Femur (tissue), 1 donor: ENCODE data around the gene NBAS.

Experiments used
- DNase-seq: peaks from one replicate; pipeline ENCODE4 v3.0.0-alpha.2; 2017

Gene NBAS

DNA sequence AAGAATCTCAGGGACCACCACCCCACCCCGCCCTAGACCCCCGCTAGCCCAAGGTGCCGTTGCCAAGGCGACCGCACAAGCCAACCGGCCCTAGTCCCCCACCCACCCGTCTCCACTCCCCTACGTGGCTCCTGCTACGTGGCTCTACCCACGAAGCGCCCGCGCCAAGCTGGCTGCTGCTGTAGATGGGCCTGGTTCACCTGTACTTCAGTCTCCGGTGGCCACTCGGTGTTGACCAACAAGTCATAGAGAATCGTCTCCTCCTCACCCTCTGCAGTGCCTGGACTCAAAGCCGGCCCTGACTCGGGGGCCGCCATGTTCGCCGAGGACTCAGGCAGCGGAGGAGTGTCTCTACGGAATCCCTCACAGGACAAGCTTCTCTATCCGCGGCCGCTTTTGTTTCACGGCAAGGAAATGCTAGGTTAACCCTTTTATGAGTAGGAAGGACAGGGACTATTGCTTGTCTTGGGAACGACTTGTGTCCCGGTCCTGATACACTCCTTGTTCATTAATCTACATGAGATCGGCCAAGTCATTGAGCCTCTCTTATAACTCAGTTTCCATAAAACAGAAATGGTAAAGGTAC lies at the start of gene NBAS:
NBAS (minus strand) TSS at position 347 of the 586 bp plus-strand sequence; CDS start at position 317, 30 bp downstream.
- peak; percentile 94 for DNase-seq

DNA sequence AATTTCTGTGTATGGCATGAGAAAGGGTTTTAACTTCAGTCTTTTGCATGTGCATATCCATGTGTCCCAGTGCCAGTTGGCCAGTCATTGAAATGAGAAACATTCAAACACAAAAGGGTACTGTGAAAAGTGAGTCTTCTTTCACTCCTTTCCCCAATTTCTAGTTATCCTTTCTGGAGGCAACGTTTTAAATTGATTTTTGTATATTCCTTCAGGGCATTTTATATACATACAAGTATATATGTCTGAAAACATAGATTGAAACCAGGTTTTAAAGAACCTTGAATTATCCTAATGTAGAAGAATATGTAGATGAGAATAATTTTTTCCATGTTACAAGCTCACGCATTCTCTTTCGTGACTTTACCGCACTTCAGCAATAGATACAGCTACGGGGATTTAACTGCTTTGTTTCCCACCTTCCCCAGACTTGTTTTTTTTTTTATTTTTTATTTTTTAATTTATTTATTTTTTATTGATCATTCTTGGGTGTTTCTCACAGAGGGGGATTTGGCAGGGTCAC lies 49.4 kb upstream of the NBAS start:
- no peak for DNase-seq

DNA sequence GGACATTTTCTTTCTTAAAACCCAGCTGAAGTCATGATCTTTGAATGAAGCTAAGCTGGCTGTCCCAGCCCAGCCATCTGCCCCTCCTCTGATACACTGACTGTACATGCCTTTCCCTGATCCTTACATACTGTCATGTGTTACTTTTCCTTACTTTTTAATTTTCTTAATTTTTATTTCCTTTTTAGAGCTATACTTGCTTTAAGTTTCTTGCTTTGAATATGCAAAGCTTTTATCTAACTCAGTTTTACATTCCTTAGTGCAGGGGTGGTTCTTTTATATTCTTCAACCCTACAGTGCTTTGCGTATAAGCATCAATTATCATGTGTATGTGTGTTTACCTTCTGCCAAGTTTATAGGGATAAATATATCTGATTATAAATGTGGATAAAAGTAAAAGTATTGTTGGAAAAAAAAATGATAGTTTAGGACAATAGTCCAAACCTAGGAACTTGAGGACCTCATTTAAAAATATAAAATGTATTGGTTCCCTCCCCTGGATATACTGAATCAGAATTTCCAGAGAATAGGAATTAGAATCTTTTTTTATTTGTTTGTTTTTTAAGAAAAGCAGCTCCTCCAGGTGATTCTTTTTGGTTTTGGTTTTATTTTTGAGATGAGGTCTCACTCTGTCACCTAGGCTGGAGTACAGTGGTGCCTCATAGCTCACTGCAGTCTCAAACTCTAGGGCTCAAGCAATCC lies 48.4 kb upstream of the NBAS start:
- no peak for DNase-seq

GRCh38 chr2:15608392-15608761 lies 47.2 kb upstream of the NBAS start:
- DNase-seq, result no peak

GRCh38 chr2:15607709-15608391 lies 46.7 kb upstream of the NBAS start:
- no peak for DNase-seq

DNA sequence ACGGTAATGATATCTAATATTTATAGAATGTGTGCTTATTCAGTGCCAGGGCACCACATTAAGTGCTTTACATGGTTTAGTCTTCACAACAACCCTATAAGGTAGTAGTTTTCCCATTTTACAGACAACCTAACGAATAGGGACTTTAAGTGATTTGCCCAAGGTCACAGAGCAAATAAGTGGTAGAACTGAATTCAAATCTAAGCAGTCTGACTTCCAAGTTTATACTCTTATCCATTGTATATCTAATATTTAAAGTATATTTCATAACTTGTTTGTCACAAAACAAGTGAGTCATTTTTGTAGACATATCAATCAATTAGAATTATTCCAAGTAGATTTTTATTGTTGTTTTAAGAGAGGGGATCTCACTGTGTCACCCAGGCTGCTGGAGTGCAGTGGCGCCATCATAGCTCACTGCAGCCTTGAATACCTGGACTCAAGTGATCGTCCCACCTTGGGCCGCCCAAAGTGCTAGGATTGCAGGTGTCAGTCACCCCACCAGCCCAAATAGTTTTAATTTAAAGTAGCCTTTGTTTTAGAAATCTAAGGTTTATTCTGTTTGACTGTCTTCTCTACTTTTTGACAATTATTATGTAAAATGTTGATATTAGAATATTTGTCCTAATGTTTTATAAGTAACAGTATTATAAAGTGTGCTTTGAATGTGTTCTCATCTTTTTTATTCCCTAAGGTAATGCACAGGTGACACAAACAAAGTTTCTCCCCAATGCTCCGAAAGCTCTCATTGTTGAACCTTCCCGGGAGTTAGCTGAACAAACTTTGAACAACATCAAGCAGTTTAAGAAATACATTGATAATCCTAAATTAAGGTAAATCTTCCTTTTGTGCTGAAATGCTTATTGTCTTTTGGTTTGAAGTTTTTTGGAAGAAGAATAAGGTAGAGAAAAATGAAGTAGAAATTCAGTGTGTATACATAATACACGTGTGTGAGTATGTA lies 45.6 kb upstream of the NBAS start:
- DNase-seq, result no peak

DNA sequence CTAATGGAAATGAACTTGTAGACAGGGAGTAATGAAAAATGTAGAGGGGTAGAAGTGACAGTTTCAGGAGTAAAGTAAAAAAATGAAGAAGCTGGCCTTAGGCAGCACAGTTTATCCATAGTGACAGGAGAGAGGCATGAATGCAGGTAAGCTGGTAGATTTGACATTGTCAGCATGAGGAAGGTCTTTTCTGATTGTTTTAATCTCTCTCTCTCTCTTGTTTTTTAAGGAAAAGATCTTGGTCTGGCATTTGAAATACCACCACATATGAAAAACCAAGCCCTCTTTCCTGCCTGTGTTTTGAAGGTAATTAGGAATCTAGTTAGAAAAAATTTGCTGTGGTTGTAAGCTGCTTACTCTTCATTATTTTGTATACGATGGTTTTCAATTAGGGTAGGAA lies 44.6 kb upstream of the NBAS start:
- no peak for DNase-seq

DNA sequence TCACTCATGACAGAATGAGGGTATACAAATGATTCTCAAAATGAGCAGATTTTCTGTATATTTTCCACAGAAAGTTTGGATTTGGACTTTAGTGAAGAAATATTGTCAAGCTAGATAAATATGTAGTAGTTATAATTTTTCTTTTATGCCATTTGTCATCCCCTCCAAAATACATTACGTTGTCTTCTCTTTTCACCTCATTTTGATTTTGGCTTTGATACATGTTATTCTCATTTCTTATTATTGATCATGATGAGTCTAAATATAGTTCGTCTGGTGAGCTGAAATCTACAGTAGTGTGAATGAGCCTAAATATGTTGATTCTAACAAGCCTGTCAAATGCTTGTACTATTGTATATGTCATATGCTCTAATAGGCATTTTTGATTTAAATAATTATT lies 42.8 kb upstream of the NBAS start:
- no peak for DNase-seq

DNA sequence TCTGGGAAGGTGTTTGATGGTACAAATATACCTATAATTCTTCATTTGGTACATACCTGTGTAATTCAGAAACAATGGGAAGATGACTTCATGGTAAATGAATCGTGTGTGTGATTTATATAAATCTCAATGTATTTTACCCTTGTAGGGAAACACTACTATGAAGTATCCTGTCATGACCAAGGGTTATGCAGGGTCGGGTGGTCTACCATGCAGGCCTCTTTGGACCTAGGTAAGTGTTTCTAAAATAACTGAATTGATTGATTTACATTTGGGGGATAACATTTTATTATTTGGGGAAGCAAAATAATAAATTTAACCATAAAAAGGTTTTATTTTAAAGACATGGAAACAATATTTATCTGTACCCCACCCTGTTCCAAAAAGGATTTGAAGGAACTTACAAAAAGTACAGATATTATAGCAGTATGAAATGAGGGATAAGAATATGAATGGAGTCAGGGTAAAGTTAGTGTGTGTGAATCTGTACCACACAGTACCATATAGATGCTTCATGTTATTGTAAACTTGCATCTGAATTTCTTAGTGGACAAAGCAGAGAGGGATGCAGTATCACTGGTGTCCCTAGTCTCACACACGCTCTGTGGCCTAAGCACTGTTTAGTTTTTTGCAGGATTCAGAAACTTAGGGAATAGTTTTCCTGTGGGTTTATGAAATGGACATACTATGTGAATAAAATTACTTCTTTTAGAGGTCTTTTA lies 42.1 kb upstream of the NBAS start:
- no peak for DNase-seq

- no peak for DNase-seq
Observed at GRCh38 chr2:15602393-15602792, 41.3 kb upstream of the NBAS start.

DNA sequence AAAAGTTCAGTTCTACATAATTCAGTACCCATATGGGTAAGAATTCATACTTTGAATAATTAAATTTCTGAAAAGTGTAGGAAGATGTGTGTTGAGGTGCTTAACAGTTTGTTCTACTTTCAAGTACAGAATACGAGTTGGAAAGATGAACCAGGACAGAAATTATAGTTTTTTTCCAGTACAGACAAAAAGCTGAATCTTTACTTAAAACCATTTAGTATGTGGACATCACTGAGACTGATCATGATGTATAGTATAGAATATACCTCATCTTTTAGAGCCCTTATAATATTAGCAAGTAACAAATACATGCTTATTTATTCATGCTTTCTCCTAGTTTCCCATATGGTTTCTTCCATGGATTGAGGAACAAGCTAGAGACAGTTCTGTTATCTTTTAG lies 40.5 kb upstream of the NBAS start:
- no peak for DNase-seq

DNA sequence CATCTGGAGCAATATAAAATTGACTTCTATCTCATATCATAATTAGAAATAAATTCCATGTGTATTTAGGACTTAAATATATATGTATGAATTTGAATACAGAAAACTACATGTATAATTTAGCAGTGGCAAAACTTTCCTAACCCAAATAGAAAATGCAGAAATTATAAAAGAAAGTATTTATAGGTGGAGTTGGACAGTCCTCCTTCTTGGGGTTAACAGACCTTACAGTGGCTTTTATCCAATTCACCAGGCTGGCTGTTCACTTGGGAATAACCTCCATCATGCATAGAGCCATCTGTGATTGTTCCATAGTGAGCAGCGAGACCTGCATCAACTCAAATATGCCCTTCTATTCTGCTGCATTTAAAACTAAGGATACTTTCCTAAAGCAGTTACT lies 38.9 kb upstream of the NBAS start:
- DNase-seq, result no peak

DNA sequence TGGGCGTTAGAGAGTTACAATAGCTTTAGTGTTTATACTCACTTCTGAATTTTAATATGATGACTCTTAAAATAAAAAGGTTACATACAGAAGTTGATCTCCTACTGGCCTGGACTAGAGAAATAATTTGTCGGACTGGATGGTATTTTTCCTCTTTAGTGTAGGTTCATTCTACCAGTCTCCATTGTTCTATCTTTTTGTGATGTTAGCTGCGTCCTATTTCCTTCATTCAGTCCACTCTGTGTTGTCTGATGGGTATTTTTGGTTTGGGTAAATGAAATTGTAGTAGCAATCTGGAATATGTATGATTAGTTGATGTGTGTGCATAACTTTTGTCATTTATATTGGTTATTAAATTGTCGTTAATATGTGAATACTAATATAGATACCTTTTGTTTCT lies 35.8 kb upstream of the NBAS start:
- no peak for DNase-seq

DNA sequence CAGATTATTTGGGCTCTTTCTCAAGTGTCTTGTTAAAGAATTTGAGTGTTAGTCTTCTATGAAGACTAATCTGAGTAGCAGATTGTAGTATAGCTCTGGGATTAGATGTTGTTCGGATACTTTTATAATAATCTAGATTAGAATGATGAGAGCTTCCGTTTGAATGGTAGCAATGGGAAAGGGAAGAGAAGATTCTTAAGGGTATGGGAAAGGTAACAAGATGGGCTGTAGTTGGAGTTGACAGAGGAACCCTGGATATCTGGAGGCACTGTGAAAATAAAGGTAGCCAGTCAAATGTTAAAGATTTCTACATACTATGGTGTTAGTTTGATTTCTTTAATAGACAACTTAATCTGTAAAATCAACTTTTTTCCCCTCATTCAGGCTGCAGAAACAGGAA lies 35.2 kb upstream of the NBAS start:
- DNase-seq, result no peak

DNA sequence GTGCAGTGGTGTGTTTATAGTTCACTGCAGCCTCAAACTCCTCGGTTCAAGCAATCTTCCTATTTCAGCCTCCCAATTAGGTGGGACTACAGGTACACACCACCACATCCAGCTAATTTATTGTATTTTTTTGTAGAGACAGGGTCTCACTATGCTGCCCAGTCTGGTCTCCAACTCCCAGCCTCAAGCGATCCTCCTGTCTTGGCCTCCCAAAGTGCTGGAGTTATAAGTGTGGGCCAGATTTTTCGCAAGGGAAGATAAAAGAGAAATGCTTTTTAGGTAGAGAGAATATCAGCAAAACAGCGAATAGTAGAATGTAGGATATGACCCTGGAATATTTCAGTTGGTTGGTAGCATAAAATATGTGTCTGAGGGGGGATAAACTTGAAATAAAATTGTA lies 34.8 kb upstream of the NBAS start:
- DNase-seq, result no peak

DNA sequence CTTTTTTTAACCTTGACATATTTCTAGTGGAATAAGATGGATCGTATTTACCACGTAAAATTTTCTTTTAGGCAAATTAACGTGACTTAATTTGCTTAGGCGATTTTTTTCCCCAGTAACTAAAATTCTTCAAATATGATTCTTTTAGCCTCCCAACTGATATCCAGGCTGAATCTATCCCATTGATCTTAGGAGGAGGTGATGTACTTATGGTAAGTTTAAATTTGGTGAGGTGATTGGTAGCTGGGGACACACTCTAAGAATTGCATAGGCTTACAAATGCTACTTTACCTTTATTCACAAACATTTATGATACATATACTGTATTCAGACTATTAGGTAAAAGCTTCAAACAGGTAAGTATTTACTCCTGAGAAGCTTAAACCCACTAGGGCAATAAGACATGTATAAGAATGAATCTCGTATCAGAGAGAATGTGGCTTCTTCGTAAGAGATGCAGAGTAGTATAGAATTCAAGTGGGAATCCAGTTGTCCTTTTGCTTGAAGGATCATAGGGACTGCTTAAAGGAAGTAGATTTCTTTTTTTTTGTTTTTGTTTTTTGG lies 34.3 kb upstream of the NBAS start:
- DNase-seq, result no peak

GRCh38 chr2:15594291-15595256 lies 33.4 kb upstream of the NBAS start:
- no peak for DNase-seq

DNA sequence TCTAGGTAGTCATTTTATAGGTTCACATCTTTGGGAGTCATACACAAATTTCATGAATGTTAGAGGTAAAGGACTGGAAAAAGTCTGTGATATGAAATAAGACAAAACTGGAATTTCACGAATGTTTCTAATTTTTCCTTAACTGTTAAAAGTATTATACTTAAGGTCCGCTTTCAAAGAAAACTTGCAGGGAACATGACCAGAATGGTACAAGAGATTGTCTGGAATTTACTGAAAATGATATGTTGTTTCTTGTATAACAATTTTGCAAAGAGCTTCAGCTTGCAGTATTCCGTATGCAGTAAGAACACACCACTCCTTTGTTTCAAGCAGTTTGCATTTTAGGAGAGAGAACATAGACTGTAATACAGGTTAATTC lies 32.2 kb upstream of the NBAS start:
- DNase-seq, result no peak

- peak; percentile 92 for DNase-seq
Observed at GRCh38 chr2:15591692-15592463, 30.7 kb upstream of the NBAS start, which contains the start of gene DDX1. TSS of gene DDX1 (plus strand) at chr2:15591868. CDS start at chr2:15591934, 66 bp downstream.

DNA sequence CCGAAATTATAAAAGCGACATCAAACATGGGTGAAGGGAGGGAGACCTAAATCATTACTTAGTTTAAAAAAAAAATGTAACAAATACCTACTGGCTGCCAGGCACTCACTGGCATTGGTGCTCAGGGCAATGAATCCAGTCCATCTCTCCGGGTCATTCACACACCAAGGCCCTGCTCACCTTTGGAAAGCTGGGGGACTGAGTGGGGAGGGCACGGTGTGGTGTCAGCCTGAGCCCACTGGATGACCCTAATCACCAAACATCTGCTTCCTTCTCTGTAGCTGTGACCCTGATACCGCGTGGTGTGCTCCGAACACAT lies 30.2 kb upstream of the NBAS start:
- no peak for DNase-seq
